IMR-90 (cell line): Measurements from ENCODE around the gene GUF1. TPM values are rescaled to one million over a fixed set of nuclear protein-coding genes. Genes with fewer than 3 reads are reported as not detected.

Source experiments
- ATAC-seq: fragments of 200-7000 bp; cut with Tn5 transposase; 2 replicates; pipeline ENCODE4 v1.9.1; 2020; ENCODE audit warnings: low read depth, mild to moderate bottlenecking, moderate library complexity
- BruUV-seq: library from RNA; stranded (reverse); fragments of 400-500 nt; replicated peaks from 2 replicates; lab custom pipeline; 2021; lab: Mats Ljungman, UMichigan
- CTCF ChIA-PET: fragments of 300-600 bp; formaldehyde crosslinking; extraction: SDS; loops from one replicate; lab custom pipeline; 2021; ENCODE audit warnings: antibody characterized with exemption; lab: Yijun Ruan, JAX
- POLR2A ChIA-PET: fragments of 300-600 bp; sonication (Branson Sonifier 250); formaldehyde crosslinking; loops from one replicate; lab custom pipeline; 2022; ENCODE audit warnings: antibody characterized with exemption; ENCODE audit not compliant: unreplicated experiment; lab: Charles Lee
- DNase-seq: peaks from one replicate; pipeline ENCODE4 v3.0.0; 2013
- H2AFZ ChIP-seq: replicated peaks from 2 replicates; pipeline ENCODE3; 2013; ENCODE audit warnings: low read length, mild to moderate bottlenecking; ENCODE audit not compliant: poor library complexity
- H2AK5ac ChIP-seq: 2 replicates; pipeline ENCODE4 v1.6.1; 2013; ENCODE audit warnings: low read depth, low read length, inconsistent platforms
- H2AK9ac ChIP-seq: replicated peaks from 2 replicates; pipeline ENCODE3; 2013; ENCODE audit warnings: mild to moderate bottlenecking, low read depth, low read length, moderate library complexity; ENCODE audit not compliant: poor library complexity
- H2BK120ac ChIP-seq: 2 replicates; pipeline ENCODE4 v1.6.1; 2013; ENCODE audit warnings: low read depth, low read length, inconsistent platforms
- H2BK15ac ChIP-seq: 3 replicates; pipeline ENCODE4 v1.6.1; 2013; ENCODE audit warnings: low read depth, low read length, inconsistent platforms
- H2BK20ac ChIP-seq: 2 replicates; pipeline ENCODE4 v1.6.1; 2013; ENCODE audit warnings: low read depth, mild to moderate bottlenecking, inconsistent platforms, low read length, moderate library complexity
- H2BK5ac ChIP-seq: 2 replicates; pipeline ENCODE4 v1.6.1; 2013; ENCODE audit warnings: mild to moderate bottlenecking, low read depth, low read length, inconsistent platforms; ENCODE audit not compliant: poor library complexity, severe bottlenecking
- H3K14ac ChIP-seq: replicated peaks from 2 replicates; pipeline ENCODE4 v1.6.1; 2013; ENCODE audit warnings: low read depth, low read length, inconsistent platforms
- H3K18ac ChIP-seq: 2 replicates; pipeline ENCODE4 v1.6.1; 2013; ENCODE audit warnings: low read depth, low read length, control low read depth
- H3K23ac ChIP-seq: 2 replicates; pipeline ENCODE4 v1.6.1; 2013; ENCODE audit warnings: low read depth, low read length, inconsistent platforms
- H3K27ac ChIP-seq: 2 replicates; pipeline ENCODE4 v1.5.1; 2013; ENCODE audit warnings: mild to moderate bottlenecking, control low read depth, low read length; ENCODE audit not compliant: insufficient read depth
- H3K27me3 ChIP-seq: 2 replicates; pipeline ENCODE4 v1.6.1; 2013; ENCODE audit warnings: low read length; ENCODE audit not compliant: control insufficient read depth, insufficient read depth
- H3K36me3 ChIP-seq: 2 replicates; pipeline ENCODE4 v1.6.1; 2013; ENCODE audit warnings: low read length, mixed read lengths; ENCODE audit not compliant: control insufficient read depth, insufficient read depth
- H3K4ac ChIP-seq: 2 replicates; pipeline ENCODE4 v1.6.1; 2013; ENCODE audit warnings: low read depth, low read length, inconsistent platforms
- H3K4me1 ChIP-seq: 2 replicates; pipeline ENCODE4 v1.6.1; 2013; ENCODE audit warnings: low read length, mixed read lengths; ENCODE audit not compliant: control insufficient read depth, insufficient read depth
- H3K4me2 ChIP-seq: 2 replicates; pipeline ENCODE4 v1.6.1; 2013; ENCODE audit warnings: low read depth, mild to moderate bottlenecking, control low read depth, low read length, moderate library complexity
- H3K4me3 ChIP-seq: 2 replicates; pipeline ENCODE4 v1.5.1; 2013; ENCODE audit warnings: low read depth, mild to moderate bottlenecking, control low read depth, low read length, moderate library complexity; ENCODE audit not compliant: insufficient read depth
- H3K56ac ChIP-seq: 2 replicates; pipeline ENCODE4 v1.6.1; 2013; ENCODE audit warnings: low read length, inconsistent platforms; ENCODE audit not compliant: insufficient read depth; ENCODE audit errors: extremely low read depth
- H3K79me1 ChIP-seq, 2 experiments: 2 replicates each; pipeline ENCODE4 v1.6.1; 2013; ENCODE audit warnings: low read length in 2 of 2, inconsistent platforms in 1 of 2, low read depth in 1 of 2
- H3K9ac ChIP-seq: 2 replicates; pipeline ENCODE4 v1.6.1; 2013; ENCODE audit warnings: low read depth, low read length, control low read depth
- H3K9me1 ChIP-seq: 2 replicates; pipeline ENCODE4 v1.6.1; 2013; ENCODE audit warnings: low read length, inconsistent platforms; ENCODE audit not compliant: insufficient read depth
- H3K9me3 ChIP-seq: 2 replicates; pipeline ENCODE4 v1.6.1; 2013; ENCODE audit warnings: low read length; ENCODE audit not compliant: control insufficient read depth, insufficient read depth
- H4K20me1 ChIP-seq: 2 replicates; pipeline ENCODE4 v1.6.1; 2013; ENCODE audit warnings: low read length, inconsistent platforms; ENCODE audit not compliant: insufficient read depth
- H4K5ac ChIP-seq: 2 replicates; pipeline ENCODE4 v1.6.1; 2013; ENCODE audit warnings: mild to moderate bottlenecking, low read depth, low read length, control low read depth
- H4K8ac ChIP-seq, 2 experiments: 2 replicates each; pipeline ENCODE4 v1.6.1; 2013; ENCODE audit warnings: low read depth in 2 of 2, low read length in 2 of 2, control low read depth in 1 of 2, inconsistent platforms in 1 of 2
- H4K91ac ChIP-seq: 2 replicates; pipeline ENCODE4 v1.6.1; 2013; ENCODE audit warnings: low read depth, low read length, inconsistent platforms; ENCODE audit not compliant: insufficient read depth
- BHLHE40 ChIP-seq: fragments of 150-350 bp; IDR thresholded peaks from 2 replicates; pipeline ENCODE4 v1.6.1; 2016; ENCODE audit warnings: mild to moderate bottlenecking, low read depth, low read length
- CEBPB ChIP-seq: IDR thresholded peaks from 2 replicates; pipeline ENCODE4 v1.6.1; 2012; ENCODE audit warnings: low read depth, low read length, improper control_type of control experiment
- CHD1 ChIP-seq: IDR thresholded peaks from 2 replicates; pipeline ENCODE4 v1.6.1; 2012; ENCODE audit warnings: low read depth, low read length, improper control_type of control experiment
- CTCF ChIP-seq: conservative IDR thresholded peaks from 2 replicates; pipeline ENCODE4 v1.5.1; 2012; ENCODE audit warnings: mild to moderate bottlenecking, low read depth, low read length, improper control_type of control experiment
- MAFK ChIP-seq: IDR thresholded peaks from 2 replicates; pipeline ENCODE4 v1.6.1; 2012; ENCODE audit warnings: low read depth, low read length, improper control_type of control experiment
- MAZ ChIP-seq: IDR thresholded peaks from 2 replicates; pipeline ENCODE4 v1.6.1; 2012; ENCODE audit warnings: low read depth, mild to moderate bottlenecking, low read length, improper control_type of control experiment, moderate library complexity, borderline replicate concordance
- NFE2L2 ChIP-seq: fragments of 150-350 bp; IDR thresholded peaks from 2 replicates; pipeline ENCODE4 v1.6.1; 2016; ENCODE audit warnings: low read depth, mild to moderate bottlenecking, low read length
- POLR2A ChIP-seq: IDR thresholded peaks from 2 replicates; pipeline ENCODE4 v1.6.1; 2012; ENCODE audit warnings: mild to moderate bottlenecking, low read depth, low read length
- RAD21 ChIP-seq: IDR thresholded peaks from 2 replicates; pipeline ENCODE4 v1.6.1; 2012; ENCODE audit warnings: low read length, improper control_type of control experiment
- RFX5 ChIP-seq: IDR thresholded peaks from 2 replicates; pipeline ENCODE4 v1.8.0; 2012; ENCODE audit warnings: low read depth, mild to moderate bottlenecking, low read length, moderate library complexity
- SMC3 ChIP-seq: fragments of 150-350 bp; IDR thresholded peaks from 2 replicates; pipeline ENCODE4 v1.6.1; 2016; ENCODE audit warnings: low read depth, mild to moderate bottlenecking, antibody characterized with exemption, low read length, moderate library complexity
- WGBS, 2 experiments: methylation state at CpG; one replicate each; pipeline versions ENCODE4 v1.1.5 to v1.1.7; 2013; ENCODE audit warnings: missing lambda C conversion rate in 2 of 2; ENCODE audit not compliant: insufficient read length in 1 of 2; ENCODE audit errors: extremely low coverage in 2 of 2; 5-methylcytosine and 5-hydroxymethylcytosine counted together
- dilution Hi-C: fragments of 300-500 bp; cut with HindIII; formaldehyde crosslinking; loops from one replicate; pipeline ENCODE4 v1.14.3; 2018; ENCODE audit warnings: low sequenced_read_pairs; ENCODE audit not compliant: unreplicated experiment
- in situ Hi-C: fragments of 300-500 bp; cut with MboI; formaldehyde crosslinking; loops from 3 replicates; pipeline ENCODE4 v1.14.3; 2019; ENCODE audit warnings: low sequenced_read_pairs, inconsistent platforms, mixed read lengths
- intact Hi-C: fragments of 100-400 bp; cut with micrococcal nuclease; formaldehyde crosslinking; loops from 2 replicates; pipeline ENCODE4 v1.10.0; 2022
- polyA plus RNA-seq, 3 experiments: library from polyadenylated mRNA; depleted of rRNA; stranded (reverse); fragments of >200 nt; gene quantifications; 2 replicates each; pipeline ENCODE4 v1.2.3, GENCODE V29; 2012; ENCODE audit warnings: low replicate concordance in 1 of 3
- total RNA-seq: library from RNA; depleted of rRNA; stranded (reverse); fragments of >200 nt; gene quantifications from 2 replicates; pipeline ENCODE4 v1.2.3, GENCODE V29; 2012
- TF ChIP-seq, protein P1 (sequence below): fragments of 150-350 bp; IDR thresholded peaks from 2 replicates; pipeline ENCODE4 v1.6.1; 2017; ENCODE audit warnings: mild to moderate bottlenecking, antibody characterized with exemption, low read length, low read depth

Gene GUF1
- total and polyA plus RNA-seq, 2 of the 4 experiments (the other 2 are of a cell fraction): 9.9 to 10.6 TPM

DNA sequence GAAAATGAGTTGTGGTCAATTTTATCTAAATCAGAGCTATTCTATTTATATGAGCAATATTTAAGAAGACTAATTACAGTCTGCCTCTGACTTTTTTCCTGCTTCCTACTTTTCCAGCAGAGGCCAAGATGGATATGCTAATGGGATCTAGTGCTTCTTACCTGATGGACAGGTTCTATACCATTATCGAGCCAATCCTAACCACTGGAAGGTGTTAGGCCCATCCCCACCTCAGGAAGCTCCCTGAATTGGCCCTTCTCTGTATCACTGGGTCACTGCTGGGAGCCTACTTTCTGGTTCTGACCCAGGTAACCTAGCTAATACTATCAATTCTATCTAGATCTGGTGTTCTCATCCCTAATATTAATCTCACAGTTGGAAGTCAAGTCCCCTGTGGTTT is 26.2 kb upstream of the GUF1 start:
- Histone ChIP-seq H3K36me3 (no peaks in the 10 kb centered on the region), H2AFZ (no peak overlapping the region), H4K91ac (no peak overlapping the region), H4K5ac (no peak overlapping the region), H3K79me1 (no peaks in the 10 kb centered on the region), H3K27ac (no peak overlapping the region), H2BK120ac (no peak overlapping the region), H2AK5ac (no peak overlapping the region), H2BK15ac (no peak overlapping the region), H3K9me3 (no peaks in the 10 kb centered on the region), H3K18ac (no peak overlapping the region), H3K4me2 (no peak overlapping the region), H3K56ac (no peak overlapping the region), H4K20me1 (no peaks in the 10 kb centered on the region), H2BK5ac (no peak overlapping the region), H3K4me3 (no peak overlapping the region), H4K8ac (no peak overlapping the region), H3K14ac (no peak overlapping the region), H2BK20ac (no peak overlapping the region), H3K4ac (no peak overlapping the region), H3K27me3 (no peaks in the 10 kb centered on the region), H3K9me1 (no peaks in the 10 kb centered on the region), H3K9ac (no peak overlapping the region), H3K23ac (no peak overlapping the region), H3K4me1 (no peaks in the 10 kb centered on the region), H2AK9ac (no peak overlapping the region)
- intact Hi-C loops: no loop called here
- ChIA-PET POLR2A (no interaction called here), CTCF (no interaction called here)
- in situ Hi-C loops: no loop called here
- no peak for DNase-seq
- dilution Hi-C loops: no loop called here
- no CpG with 5 or more reads among the region's 1 CpG for WGBS, 2 experiments
- ATAC-seq: no peak
- TF ChIP-seq MAZ (no peak), NFE2L2 (no peak), BHLHE40 (no peak), MAFK (no peak), CTCF (no peak), RFX5 (no peak), CHD1 (no peak), POLR2A (no peak), RAD21 (no peak), CEBPB (no peak), SMC3 (no peak)
- TF ChIP-seq, protein P1, sequence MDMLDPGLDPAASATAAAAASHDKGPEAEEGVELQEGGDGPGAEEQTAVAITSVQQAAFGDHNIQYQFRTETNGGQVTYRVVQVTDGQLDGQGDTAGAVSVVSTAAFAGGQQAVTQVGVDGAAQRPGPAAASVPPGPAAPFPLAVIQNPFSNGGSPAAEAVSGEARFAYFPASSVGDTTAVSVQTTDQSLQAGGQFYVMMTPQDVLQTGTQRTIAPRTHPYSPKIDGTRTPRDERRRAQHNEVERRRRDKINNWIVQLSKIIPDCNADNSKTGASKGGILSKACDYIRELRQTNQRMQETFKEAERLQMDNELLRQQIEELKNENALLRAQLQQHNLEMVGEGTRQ: no peak
- BruUV-seq: no TSS peak
